GM18511 (cell line): Measurements from ENCODE around the gene CCDC78.
A peak's percentile ranks its signal among the peaks of the same experiment; 100 is the strongest.

Experiments
- ATAC-seq: cut with Tn5 transposase; IDR thresholded peaks from one replicate; pipeline ENCODE4 v1.9.1; 2021; ENCODE audit warnings: mild to moderate bottlenecking, moderate library complexity; ENCODE audit not compliant: unreplicated experiment

CCDC78 gene

GRCh38 chr16:740459-740763, 14.2 kb upstream of the CCDC78 start:
- peak; percentile 29 for ATAC-seq

GRCh38 chr16:739560-740458, 13.6 kb upstream of the CCDC78 start:
- ATAC-seq: no peak

- no peak for ATAC-seq
Measured at GRCh38 chr16:736936-737481, 10.8 kb upstream of the CCDC78 start.

GRCh38 chr16:735982-736453, 9.8 kb upstream of the CCDC78 start:
- no peak for ATAC-seq

GRCh38 chr16:734981-735881, 9.0 kb upstream of the CCDC78 start:
- ATAC-seq: no peak

GRCh38 chr16:734208-734980, 8.2 kb upstream of the CCDC78 start:
- no peak for ATAC-seq

GRCh38 chr16:733382-734207, 7.4 kb upstream of the CCDC78 start:
- ATAC-seq: no peak

GRCh38 chr16:732936-733335, 6.7 kb upstream of the CCDC78 start:
- ATAC-seq: no peak

- ATAC-seq: no peak
Measured at GRCh38 chr16:732332-732731, 6.1 kb upstream of the CCDC78 start.

GRCh38 chr16:730666-731509, 4.6 kb upstream of the CCDC78 start:
- ATAC-seq: no peak

GRCh38 chr16:729768-730665, 3.8 kb upstream of the CCDC78 start:
- ATAC-seq: no peak

- no peak for ATAC-seq
Measured at GRCh38 chr16:728890-729744, 2.9 kb upstream of the CCDC78 start.

- peak; percentile 43 for ATAC-seq
Measured at GRCh38 chr16:728131-728889, 2.1 kb upstream of the CCDC78 start.

GRCh38 chr16:727291-727977, 1.2 kb upstream of the CCDC78 start:
- ATAC-seq: no peak

GRCh38 chr16:726188-726437, 130 bp downstream of the CCDC78 start:
- ATAC-seq: no peak
